GM18502 (cell line): Measurements from ENCODE around the gene LYPD6.

ENCODE experiments used
- ATAC-seq: cut with Tn5 transposase; IDR thresholded peaks from one replicate; pipeline ENCODE4 v1.9.1; 2021; ENCODE audit warnings: mild to moderate bottlenecking; ENCODE audit not compliant: unreplicated experiment, poor library complexity

LYPD6 gene

DNA sequence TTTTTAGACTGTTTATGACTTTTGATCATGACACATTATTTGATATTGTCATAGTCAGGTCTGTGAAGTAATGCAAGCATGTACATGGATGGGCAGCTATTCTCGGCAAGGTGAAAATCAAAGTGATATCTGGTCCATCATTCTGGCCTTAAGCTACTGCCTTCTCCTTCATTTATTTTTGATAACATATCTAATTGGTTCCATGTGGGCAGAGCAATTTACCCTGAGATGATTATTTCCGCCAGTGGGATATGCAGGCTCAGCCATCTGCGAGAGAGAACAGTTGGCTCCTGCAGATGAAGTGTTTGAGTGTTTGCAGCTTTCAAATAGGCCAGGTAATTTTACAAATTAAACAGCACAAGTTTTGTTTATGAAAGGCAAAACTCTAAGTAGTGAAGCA lies 116.4 kb downstream of the LYPD6 start:
- ATAC-seq = no peak

GRCh38 chr2:149448315-149448714 lies 117.9 kb downstream of the LYPD6 start:
- ATAC-seq = no peak

DNA sequence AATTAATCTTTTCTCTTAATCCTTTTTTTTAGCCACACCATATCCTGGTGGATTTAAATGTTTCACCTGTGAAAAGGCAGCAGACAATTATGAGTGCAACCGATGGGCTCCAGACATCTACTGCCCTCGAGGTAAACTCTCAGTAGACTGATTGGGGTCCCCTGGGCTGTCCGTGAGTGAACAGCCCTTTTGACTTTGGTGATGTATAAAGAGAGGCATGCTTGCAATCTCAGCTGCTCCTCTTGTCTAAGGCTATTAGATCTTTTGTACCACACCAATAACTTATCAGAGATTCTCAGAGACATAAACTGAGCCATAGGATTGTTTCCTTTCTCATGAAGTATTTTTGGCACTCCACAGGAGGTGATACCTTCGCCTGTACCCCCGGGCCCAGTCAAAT lies 118.6 kb downstream of the LYPD6 start:
- no peak for ATAC-seq

DNA sequence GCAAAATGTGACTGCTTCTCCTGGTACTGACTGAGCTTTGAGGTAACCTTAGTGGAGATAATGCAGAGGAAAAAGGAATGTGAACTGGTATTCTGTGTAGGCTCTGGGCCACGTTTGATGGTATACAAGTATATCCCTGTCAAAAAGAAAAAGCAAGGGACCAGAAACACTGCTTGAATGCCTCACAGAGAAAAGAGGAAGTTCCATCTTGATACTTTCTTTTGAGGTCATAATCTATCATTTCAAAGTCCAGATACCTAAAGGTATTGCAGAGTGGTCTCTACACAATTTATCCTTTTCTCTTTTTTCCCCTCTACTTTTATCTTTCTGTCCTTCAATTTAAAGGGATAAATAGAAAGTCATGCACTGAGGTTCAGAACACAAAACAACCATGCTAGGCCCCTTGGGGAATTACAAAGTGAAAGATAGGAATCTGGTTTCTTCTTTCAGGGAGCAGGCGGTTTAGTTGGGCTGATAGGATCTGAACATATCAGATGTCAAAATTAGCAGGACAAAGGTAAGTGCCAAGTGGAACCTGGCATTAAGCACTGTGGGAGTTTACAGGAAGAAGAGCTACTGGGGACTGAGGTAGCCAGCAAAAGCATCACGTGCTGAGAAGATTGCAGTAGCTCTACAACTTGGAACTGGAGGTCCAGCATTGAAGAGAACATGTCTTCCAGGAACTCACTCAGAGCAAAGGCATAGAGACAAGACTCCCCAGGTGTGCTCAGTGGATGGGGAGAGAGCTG lies 121.2 kb downstream of the LYPD6 start:
- peak; percentile 69 for ATAC-seq

DNA sequence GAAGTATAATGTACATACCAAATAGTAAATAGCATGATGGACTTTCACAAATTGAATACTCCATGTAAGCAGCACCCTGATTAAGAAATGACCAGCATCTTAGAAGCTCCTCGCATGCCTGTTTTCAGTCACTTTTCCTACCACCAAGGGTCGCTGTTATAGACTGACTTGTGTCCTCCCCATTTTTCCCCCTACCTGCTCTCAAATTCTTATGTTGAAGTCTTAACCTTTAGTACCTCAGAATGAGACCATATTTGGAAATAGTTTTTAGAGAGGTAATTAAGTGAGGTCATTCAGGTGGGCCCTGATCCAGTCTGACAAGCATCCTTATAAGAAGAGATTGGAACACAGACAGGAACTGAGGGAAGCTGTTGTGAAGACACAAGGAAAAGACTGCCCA lies 125.9 kb downstream of the LYPD6 start:
- ATAC-seq = no peak

- no peak for ATAC-seq
Measured at GRCh38 chr2:149458502-149458901, 128.1 kb downstream of the LYPD6 start.

- ATAC-seq = peak; percentile 98
Measured at GRCh38 chr2:149463328-149464002, 133.1 kb downstream of the LYPD6 start.

GRCh38 chr2:149464396-149464795 lies 134.0 kb downstream of the LYPD6 start:
- ATAC-seq = no peak

- ATAC-seq = no peak
Measured at GRCh38 chr2:149465873-149466272, 135.5 kb downstream of the LYPD6 start.

GRCh38 chr2:149466635-149467034 lies 136.2 kb downstream of the LYPD6 start:
- no peak for ATAC-seq

DNA sequence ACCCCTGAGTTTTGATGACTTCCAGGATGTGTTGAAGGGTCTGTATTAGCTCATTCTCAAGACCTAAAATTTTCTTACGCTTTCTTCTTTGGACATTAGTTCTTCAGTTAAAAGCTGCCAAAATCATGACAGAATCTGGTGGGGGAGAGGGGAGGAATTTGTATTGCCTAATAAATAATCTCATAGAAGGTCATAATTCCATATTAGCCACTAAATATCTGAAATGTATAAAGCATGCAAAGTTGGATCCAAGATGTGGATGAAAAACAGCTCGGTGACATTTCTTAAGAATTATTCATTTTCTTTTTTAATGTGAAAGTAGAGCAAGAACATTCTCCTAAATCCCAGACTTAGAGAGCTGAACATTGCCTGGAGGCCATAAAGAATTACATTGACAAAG lies 137.0 kb downstream of the LYPD6 start:
- ATAC-seq = no peak

GRCh38 chr2:149468636-149469035 lies 138.2 kb downstream of the LYPD6 start:
- ATAC-seq = no peak

DNA sequence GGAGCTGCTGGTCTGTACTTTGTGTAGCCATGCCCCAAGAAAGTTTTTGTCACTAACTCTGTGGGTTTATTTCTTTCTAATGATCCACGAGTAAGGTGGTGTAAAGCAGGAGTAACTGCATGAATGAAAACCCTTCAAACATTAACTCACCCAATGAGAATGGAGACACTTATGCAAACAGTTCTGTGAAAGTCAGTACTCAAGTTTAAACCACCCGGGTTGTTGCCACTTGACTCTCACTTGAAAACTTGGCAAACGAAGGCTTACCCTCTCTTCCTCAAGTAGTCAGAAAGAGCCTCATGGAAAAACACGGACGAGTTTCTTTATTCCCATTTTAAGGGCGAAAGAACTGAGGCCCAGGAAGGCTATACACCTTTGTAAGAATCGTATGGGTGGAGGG lies 139.7 kb downstream of the LYPD6 start:
- no peak for ATAC-seq

DNA sequence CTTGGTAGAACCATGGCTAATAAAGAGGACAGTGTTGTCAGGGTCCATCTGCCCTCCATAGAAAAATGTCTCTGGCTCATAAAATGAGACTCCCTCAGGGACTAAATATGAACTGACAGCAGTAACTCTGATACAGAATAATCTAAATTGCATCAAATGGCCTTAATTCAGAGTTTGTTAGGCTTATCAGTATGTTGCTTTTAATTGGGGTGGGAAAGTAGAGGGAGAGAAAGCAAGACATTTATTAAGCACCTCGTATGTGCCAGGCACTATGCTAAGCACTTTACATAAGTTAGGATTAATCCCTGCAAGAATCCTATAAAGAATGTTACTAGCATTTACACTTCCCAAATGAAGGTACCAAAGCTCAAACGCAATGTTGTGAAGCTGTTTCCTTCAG lies 142.0 kb downstream of the LYPD6 start:
- ATAC-seq = no peak

- no peak for ATAC-seq
Measured at GRCh38 chr2:149473068-149473467, 142.7 kb downstream of the LYPD6 start.

DNA sequence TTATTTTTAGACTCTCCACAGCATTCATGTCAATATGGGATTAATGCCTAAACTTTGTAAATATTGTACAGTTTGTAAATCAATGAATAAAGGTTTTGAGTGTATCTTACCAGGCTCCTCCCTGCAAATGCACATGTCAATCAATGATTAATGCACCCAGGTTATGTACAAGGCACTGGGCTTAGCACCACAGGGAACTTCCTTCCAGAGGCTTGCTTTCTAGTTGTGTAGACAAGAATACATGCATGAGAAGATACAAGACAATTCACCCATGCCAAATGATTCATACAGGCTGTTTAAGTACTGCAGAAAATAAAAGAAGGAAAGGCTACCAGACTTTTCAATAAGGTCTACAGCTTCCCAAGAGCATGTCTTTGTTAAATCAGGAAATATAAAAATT lies 143.1 kb downstream of the LYPD6 start:
- no peak for ATAC-seq

- no peak for ATAC-seq
Measured at GRCh38 chr2:149483004-149483605, 152.7 kb downstream of the LYPD6 start.

DNA sequence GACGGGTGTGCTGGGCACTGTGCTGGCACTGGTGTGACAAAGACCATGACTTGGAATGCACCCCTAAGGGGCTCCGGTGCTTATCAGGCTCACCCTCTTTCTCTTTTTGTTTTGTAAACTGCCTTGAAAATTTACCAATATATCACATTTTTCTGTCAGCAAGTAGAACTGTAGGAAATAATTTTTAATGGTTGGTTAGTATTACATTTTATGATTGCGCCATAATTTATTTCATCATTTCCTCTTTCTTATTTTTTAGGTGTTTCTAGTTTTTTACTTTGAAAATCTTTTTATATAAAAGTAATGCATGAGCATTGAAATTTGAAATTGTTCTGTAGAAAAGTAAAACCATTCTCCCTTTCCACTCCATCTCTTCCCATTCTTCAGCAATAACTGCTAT lies 156.3 kb downstream of the LYPD6 start:
- ATAC-seq = no peak

DNA sequence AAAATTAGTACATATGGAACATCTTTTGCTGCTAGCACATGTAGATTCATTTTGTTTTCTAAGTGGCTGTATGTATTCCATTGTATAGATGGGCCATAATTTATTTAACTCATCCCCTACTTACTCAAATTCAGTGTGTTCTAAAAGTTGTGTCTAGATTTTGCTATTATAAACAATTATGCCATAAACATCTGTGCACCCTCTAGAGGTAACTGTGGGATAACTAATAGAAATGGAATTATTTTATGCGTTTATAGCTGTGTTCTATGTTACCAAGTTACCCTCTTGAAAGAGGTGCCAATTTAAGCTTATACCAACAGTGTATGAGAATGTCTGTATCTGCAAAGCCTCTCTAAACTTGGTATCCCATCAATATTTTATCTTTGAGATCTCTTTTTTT lies 156.8 kb downstream of the LYPD6 start:
- ATAC-seq = no peak

DNA sequence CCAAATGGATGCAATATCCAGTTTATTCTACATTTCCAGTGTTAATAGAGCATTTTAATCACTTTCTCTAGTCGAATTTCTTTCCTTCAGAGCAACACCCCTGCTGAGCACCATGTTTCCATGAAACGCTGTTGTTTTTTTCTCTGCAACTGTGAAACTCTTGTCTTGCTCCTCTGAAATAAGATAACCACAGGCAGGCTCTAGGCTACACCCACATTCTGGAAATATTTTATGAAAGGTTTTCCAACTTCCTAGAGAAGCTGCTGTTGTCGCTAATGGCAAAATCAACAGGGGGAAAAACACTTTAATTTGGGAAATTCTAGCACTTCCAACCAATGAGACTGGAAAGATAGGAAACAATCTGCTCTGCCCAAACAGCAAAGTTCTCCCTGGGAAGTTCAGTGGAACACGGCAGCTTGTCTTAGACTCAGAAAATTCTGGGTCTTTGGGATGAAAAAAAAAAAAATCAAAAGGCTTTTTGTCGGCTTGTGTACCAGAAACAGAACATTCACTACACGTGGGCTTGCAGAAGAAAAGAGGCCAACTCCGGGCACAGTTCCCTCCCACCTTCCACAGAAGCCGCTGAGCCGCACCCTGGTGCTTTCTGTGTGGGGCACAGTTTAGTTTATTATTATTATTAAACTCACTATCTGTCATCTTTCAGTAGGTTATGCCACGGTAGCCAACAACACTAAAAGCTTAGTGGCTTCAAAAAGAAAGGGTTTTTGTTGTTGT lies 158.5 kb downstream of the LYPD6 start:
- ATAC-seq = no peak

GRCh38 chr2:149489452-149489851 lies 159.1 kb downstream of the LYPD6 start:
- no peak for ATAC-seq
